GM23248 (cell line): ENCODE results near the gene AQP2. TPM values are rescaled to one million over a fixed set of nuclear protein-coding genes. Genes with fewer than 3 reads are reported as not detected.

Experiments used
- DNase-seq: peaks from one replicate; pipeline ENCODE4 v3.0.0-alpha.2; 2015
- H2AFZ ChIP-seq: fragments of 200-600 bp; sonication (generic); 2 replicates; pipeline ENCODE4 v1.6.1; 2016; ENCODE audit warnings: antibody characterized with exemption
- H3F3A ChIP-seq: fragments of 200-600 bp; sonication (generic); 2 replicates; pipeline ENCODE4 v1.6.1; 2016; ENCODE audit warnings: mild to moderate bottlenecking, antibody characterized with exemption, mixed run types; ENCODE audit not compliant: insufficient read depth
- H3K27ac ChIP-seq: fragments of 200-600 bp; sonication (generic); 2 replicates; pipeline ENCODE4 v1.5.1; 2016; ENCODE audit warnings: mild to moderate bottlenecking
- H3K27me3 ChIP-seq: fragments of 200-600 bp; sonication (generic); replicated peaks from 2 replicates; pipeline ENCODE4 v1.6.1; 2016; ENCODE audit warnings: mild to moderate bottlenecking; ENCODE audit not compliant: insufficient read depth
- H3K36me3 ChIP-seq: fragments of 200-600 bp; sonication (generic); 2 replicates; pipeline ENCODE4 v1.6.1; 2016; ENCODE audit warnings: low read depth, mild to moderate bottlenecking
- H3K4me1 ChIP-seq: fragments of 200-600 bp; sonication (generic); 2 replicates; pipeline ENCODE4 v1.6.1; 2016; ENCODE audit warnings: mild to moderate bottlenecking; ENCODE audit not compliant: insufficient read depth
- H3K4me2 ChIP-seq: fragments of 200-600 bp; sonication (generic); one replicate; pipeline ENCODE4 v1.6.1; 2016; ENCODE audit warnings: mild to moderate bottlenecking; ENCODE audit not compliant: unreplicated experiment
- H3K4me3 ChIP-seq: fragments of 200-600 bp; sonication (generic); 2 replicates; pipeline ENCODE4 v1.5.1; 2016; ENCODE audit warnings: mild to moderate bottlenecking
- H3K79me2 ChIP-seq: fragments of 200-600 bp; sonication (generic); 2 replicates; pipeline ENCODE4 v1.6.1; 2016; ENCODE audit warnings: mild to moderate bottlenecking; ENCODE audit not compliant: insufficient read depth
- H3K9ac ChIP-seq: fragments of 200-600 bp; sonication (generic); 2 replicates; pipeline ENCODE4 v1.6.1; 2016; ENCODE audit warnings: mild to moderate bottlenecking
- H3K9me2 ChIP-seq: fragments of 200-600 bp; sonication (generic); 2 replicates; pipeline ENCODE4 v1.6.1; 2016; ENCODE audit warnings: mixed run types, mild to moderate bottlenecking, moderate library complexity; ENCODE audit not compliant: insufficient read depth
- H3K9me3 ChIP-seq: fragments of 200-600 bp; sonication (generic); one replicate; pipeline ENCODE4 v1.6.1; 2017; ENCODE audit warnings: low read depth
- H4K20me1 ChIP-seq: fragments of 200-600 bp; sonication (generic); 2 replicates; pipeline ENCODE4 v1.6.0; 2016; ENCODE audit not compliant: insufficient read depth
- EZH2 ChIP-seq: fragments of 200-600 bp; sonication (generic); IDR thresholded peaks from 2 replicates; pipeline ENCODE4 v1.6.1; 2018; ENCODE audit warnings: antibody characterized with exemption, mild to moderate bottlenecking; ENCODE audit not compliant: insufficient read depth, poor library complexity, severe bottlenecking
- EZH2phosphoT487 ChIP-seq: fragments of 200-600 bp; sonication (generic); IDR thresholded peaks from 2 replicates; pipeline ENCODE4 v1.6.1; 2018; ENCODE audit warnings: antibody characterized with exemption, moderate library complexity, mild to moderate bottlenecking, low read depth; ENCODE audit not compliant: insufficient read depth
- WGBS, 2 experiments: methylation state at CpG; one replicate each; pipeline ENCODE4 v1.1.6; 2015 to 2017; ENCODE audit warnings: low lambda C conversion rate in 2 of 2, low coverage in 1 of 2; ENCODE audit errors: missing lambda C conversion rate in 2 of 2; 5-methylcytosine and 5-hydroxymethylcytosine counted together
- in situ Hi-C: fragments of 300-500 bp; cut with MboI; formaldehyde crosslinking; loops from 2 replicates; pipeline ENCODE4 v1.15.0; 2020
- polyA plus RNA-seq: library from polyadenylated mRNA; unstranded; fragments of >200 nt; fragmentation: Nextera tagmentation; extraction: Ambion mirVana; gene quantifications from 2 replicates; pipeline ENCODE4 v1.2.1, GENCODE V29; 2016
- total RNA-seq: library from RNA; depleted of rRNA; stranded (reverse); fragments of >200 nt; shearing (Covaris generic); gene quantifications from 2 replicates; pipeline ENCODE4 v1.2.3, GENCODE V29; 2014

AQP2 gene
- total and polyA plus RNA-seq, 2 experiments from 2014 or later, result not detected

DNA sequence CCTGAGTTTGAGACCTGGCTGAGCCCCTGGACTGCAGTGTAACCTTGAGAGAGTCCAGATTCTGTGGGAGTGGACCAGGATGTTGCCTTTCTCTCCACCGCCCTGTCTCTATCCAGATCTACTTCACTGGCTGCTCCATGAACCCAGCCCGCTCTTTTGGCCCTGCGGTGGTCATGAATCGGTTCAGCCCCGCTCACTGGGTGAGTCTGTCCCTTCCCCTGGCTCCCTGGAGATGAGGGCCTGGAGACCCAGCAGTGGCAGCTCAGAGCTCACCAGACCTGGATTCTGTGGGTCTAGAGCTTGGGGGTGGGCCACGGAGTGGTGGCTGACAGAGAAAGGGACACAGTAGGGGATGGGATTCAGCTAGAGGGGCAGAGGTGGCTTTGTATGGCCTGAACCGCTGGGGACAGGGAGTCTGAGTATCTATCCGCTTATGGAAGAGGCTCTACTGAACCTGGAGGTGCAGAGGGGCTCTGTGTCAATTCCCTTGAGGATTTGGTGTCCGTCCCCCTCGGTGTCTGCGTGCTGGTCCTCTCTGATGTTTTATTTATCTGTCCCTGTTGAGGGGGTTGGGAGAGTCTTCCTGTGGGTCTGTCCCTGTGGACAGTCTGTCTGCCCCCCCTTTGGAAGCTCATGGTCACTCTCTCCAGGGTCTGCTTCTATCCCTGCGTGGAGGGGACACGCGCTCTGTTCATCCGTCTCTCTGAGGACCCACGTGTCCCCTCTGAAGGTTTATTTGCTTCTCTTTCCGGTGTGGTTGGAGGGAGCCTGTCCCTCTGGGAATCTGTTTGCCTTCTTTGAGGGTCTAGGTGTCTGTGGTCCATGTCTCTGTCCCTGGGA, 13.7 kb downstream of the AQP2 start:
- Histone ChIP-seq H3K4me3 (no peak overlapping the region), H3K9me3 (no peaks in the 10 kb centered on the region), H2AFZ (no peak overlapping the region), H3K27ac (no peak overlapping the region), H3K27me3 (peaks cover 30% of the 10 kb centered on the region), H3K9ac (no peak overlapping the region), H3K79me2 (no peaks in the 10 kb centered on the region), H3K9me2 (no peaks in the 10 kb centered on the region), H3K4me2 (no peak overlapping the region), H4K20me1 (no peaks in the 10 kb centered on the region), H3K4me1 (no peaks in the 10 kb centered on the region), H3K36me3 (no peaks in the 10 kb centered on the region), H3F3A (no peaks in the 10 kb centered on the region)
- TF ChIP-seq EZH2 (no peak), EZH2phosphoT487 (no peak)
- in situ Hi-C loops, result no loop called here
- WGBS, 2 experiments, result 82 to 90% methylated on average over 16 to 17 of the region's 17 CpGs
- DNase-seq, result no peak

GRCh38 chr12:49964849-49965624, 14.5 kb downstream of the AQP2 start:
- Histone ChIP-seq H3K27ac (no peak overlapping the region), H4K20me1 (no peaks in the 10 kb centered on the region), H3K27me3 (peaks cover 22% of the 10 kb centered on the region), H3K4me2 (no peak overlapping the region), H3K4me3 (no peak overlapping the region), H3K4me1 (no peaks in the 10 kb centered on the region), H2AFZ (no peak overlapping the region), H3F3A (no peaks in the 10 kb centered on the region), H3K9ac (no peak overlapping the region), H3K79me2 (no peaks in the 10 kb centered on the region), H3K9me3 (no peaks in the 10 kb centered on the region), H3K9me2 (no peaks in the 10 kb centered on the region), H3K36me3 (no peaks in the 10 kb centered on the region)
- 29 to 35% methylated on average over 12 to 13 of the region's 13 CpGs for WGBS, 2 experiments
- TF ChIP-seq EZH2 (no peak), EZH2phosphoT487 (no peak)
- in situ Hi-C loops, result loop anchor here (5.0 kb wide), 1 partner anchor 92 kb away; the partner anchor contains the start of gene ASIC1
- DNase-seq, result no peak

- WGBS, 2 experiments, result 51 to 57% methylated on average over 6 of the region's 6 CpGs
These were observed 15.3 kb downstream of the AQP2 start for GRCh38 chr12:49965836-49966235.

DNA sequence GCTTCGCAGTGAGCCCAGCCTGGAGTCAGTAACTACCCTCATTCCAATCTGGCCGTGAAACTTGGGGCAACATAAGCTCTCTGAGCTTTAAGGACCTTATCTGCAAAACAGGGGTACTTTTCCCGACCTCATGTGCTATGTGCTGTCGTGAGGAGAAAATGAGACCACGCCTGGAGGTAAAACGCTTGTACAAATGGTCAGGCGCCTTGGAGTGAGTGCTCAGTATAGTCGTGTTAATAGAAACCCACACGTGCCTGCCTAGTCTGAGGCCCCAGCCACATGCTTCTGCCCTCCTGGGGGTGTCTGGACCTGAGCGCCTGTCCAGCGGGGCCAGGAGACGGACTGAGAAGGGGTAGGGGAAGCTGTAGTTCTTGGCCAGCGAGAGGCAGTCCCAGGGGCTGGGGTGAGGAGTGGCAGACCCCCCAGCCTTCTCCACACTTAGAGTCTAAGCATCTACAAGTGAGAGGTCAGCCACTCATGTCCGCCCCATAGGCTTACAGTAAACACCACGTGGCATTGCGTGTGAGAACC, 16.0 kb downstream of the AQP2 start:
- H3K27ac ChIP-seq, result no peak overlapping the region
- H2AFZ ChIP-seq, result no peak overlapping the region
- no peaks in the 10 kb centered on the region for H3K79me2 ChIP-seq
- 19 to 25% methylated on average over 16 of the region's 16 CpGs for WGBS, 2 experiments
- no peaks in the 10 kb centered on the region for H3K9me2 ChIP-seq
- H3K9ac ChIP-seq, result no peak overlapping the region
- H3K36me3 ChIP-seq, result no peaks in the 10 kb centered on the region
- no peaks in the 10 kb centered on the region for H4K20me1 ChIP-seq
- no peaks in the 10 kb centered on the region for H3K4me1 ChIP-seq
- no peak overlapping the region for H3K4me2 ChIP-seq
- H3F3A ChIP-seq, result no peaks in the 10 kb centered on the region
- in situ Hi-C loops, result loop anchor here (5.0 kb wide), 1 partner anchor 91 kb away; the partner anchor contains the start of gene ASIC1
- H3K27me3 ChIP-seq, result peaks cover 15% of the 10 kb centered on the region
- no peak overlapping the region for H3K4me3 ChIP-seq
- DNase-seq, result no peak
- H3K9me3 ChIP-seq, result no peaks in the 10 kb centered on the region
- TF ChIP-seq EZH2phosphoT487, result no peak
- no peak for TF ChIP-seq EZH2

More at GRCh38 chr12:49965836-49966235, 15.3 kb downstream of the AQP2 start:
- Histone ChIP-seq H3K36me3 (no peaks in the 10 kb centered on the region), H3K9me3 (no peaks in the 10 kb centered on the region), H3K79me2 (no peaks in the 10 kb centered on the region), H3K4me3 (no peak overlapping the region), H4K20me1 (no peaks in the 10 kb centered on the region), H3F3A (no peaks in the 10 kb centered on the region), H3K27ac (no peak overlapping the region), H3K4me2 (no peak overlapping the region), H3K4me1 (no peaks in the 10 kb centered on the region), H3K9ac (no peak overlapping the region), H3K27me3 (peaks cover 14% of the 10 kb centered on the region), H2AFZ (no peak overlapping the region), H3K9me2 (no peaks in the 10 kb centered on the region)
- in situ Hi-C loops, result loop anchor here (5.0 kb wide), 1 partner anchor 91 kb away; the partner anchor contains the start of gene ASIC1
- no peak for DNase-seq
- TF ChIP-seq EZH2 (no peak), EZH2phosphoT487 (no peak)
